ENCODE data around the gene C17orf107.

- TF ChIP-seq FOXA1 (IDR thresholded peaks at IDR 0.05) (no peak), BHLHE40 (IDR thresholded peaks at IDR 0.05; ENCODE audit: borderline replicate concordance) (no peak), ZNF384 (IDR thresholded peaks at IDR 0.05) (no peak), FOXM1 (IDR thresholded peaks at IDR 0.05; ENCODE audit: borderline replicate concordance) (no peak), NFRKB (IDR thresholded peaks at IDR 0.05) (no peak), ELF4 (IDR thresholded peaks at IDR 0.05) (no peak), PKNOX1 (IDR thresholded peaks at IDR 0.05) (no peak)
Observed at GRCh38 chr17:4900231-4901107, 1.1 kb downstream of the C17orf107 start.

Measured in HEK293T (cell line).